ENCODE data around the gene DLG3. TPM values are rescaled to one million over a fixed set of nuclear protein-coding genes. Genes with fewer than 3 reads are reported as not detected.

The DLG3 gene
- total and polyA plus RNA-seq, 9 donors: 12.6 to 40.5 (median 27.3) TPM

- H3K9me3 ChIP-seq: no peaks in the 10 kb centered on the region
- no peak for TF ChIP-seq POLR2A (IDR thresholded peaks at IDR 0.05)
- peak; percentile 49 to 71 (median 70) for TF ChIP-seq CTCF (IDR thresholded peaks at IDR 0.05)
- peak; percentile 81 to 85 (median 85) for DNase-seq
- peak overlapping the region; percentile 35 for H3K4me3 ChIP-seq
- no peaks in the 10 kb centered on the region for H3K4me1 ChIP-seq (ENCODE audit: insufficient read depth)
- intact Hi-C loops (cut with DNase I): loop anchor here in 2 of 4 donors (10.0 kb wide), 1 partner anchor 100 kb away; no protein-coding TSS in a partner anchor
- peak overlapping the region; percentile 60 to 81 for H3K27ac ChIP-seq
- 21 to 22% (median 21%) methylated on average over 45 to 48 of the region's 48 CpGs for WGBS, 3 donors
- no peaks in the 10 kb centered on the region for H3K36me3 ChIP-seq
- no peaks in the 10 kb centered on the region for H3K27me3 ChIP-seq
Measured at GRCh38 chrX:70454441-70455365, 10.1 kb downstream of the DLG3 start.

DNA sequence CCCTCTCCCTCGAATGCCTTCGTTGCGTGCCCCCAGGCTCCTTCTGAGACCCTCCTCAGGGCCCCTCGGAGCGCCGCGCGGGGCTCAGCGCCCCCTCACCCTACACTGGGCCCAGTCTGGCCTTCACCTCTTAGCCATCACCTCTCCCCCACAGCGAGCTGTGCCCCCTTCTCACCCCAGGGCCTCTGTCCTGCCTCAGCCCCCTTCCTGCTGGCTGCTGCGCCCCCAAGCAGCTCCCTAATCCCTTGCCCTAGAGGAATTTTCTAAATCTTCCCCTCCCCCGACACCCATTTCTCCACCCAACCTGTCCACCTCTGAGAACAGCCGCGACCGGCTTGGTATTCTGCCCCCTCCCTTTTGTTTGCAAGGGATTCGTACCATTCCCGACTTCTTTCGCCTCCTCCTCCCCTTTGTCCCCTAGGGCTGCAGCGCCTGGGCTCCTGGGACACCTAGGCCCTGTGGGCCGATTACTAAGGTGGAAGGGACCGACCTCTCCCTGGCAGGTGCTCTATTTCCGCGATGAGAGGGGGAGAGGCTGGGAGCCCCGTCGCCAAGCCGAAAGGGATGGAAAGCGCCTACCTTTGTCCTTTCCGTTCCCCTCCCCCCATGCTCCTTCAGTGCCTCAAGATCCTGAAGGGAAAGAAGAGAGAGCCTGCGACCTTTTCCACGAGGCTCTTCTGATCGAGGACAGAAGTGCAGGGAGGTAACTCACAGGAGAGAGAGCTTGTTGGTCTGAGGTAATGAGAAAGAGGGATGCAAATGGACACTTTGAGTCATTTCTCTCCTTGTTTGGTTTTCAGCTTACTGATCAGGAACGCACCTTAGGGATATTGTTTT is 10.9 kb downstream of the DLG3 start:
- Histone ChIP-seq H3K36me3 (no peaks in the 10 kb centered on the region), H3K27ac (peak overlapping the region; percentile 60 to 81), H3K4me1 (ENCODE audit: insufficient read depth) (no peaks in the 10 kb centered on the region), H3K9me3 (no peaks in the 10 kb centered on the region), H3K27me3 (no peaks in the 10 kb centered on the region), H3K4me3 (peak overlapping the region; percentile 35)
- no peak for TF ChIP-seq EP300 (IDR thresholded peaks at IDR 0.05)
- TF ChIP-seq CTCF (IDR thresholded peaks at IDR 0.05): no peak
- no peak for TF ChIP-seq POLR2A (IDR thresholded peaks at IDR 0.05)
- intact Hi-C loops (cut with DNase I): loop anchor here in 2 of 4 donors (10.0 kb wide), 1 partner anchor 99 kb away; no protein-coding TSS in a partner anchor
- WGBS, 3 donors: 20 to 31% (median 26%) methylated on average over 32 of the region's 32 CpGs
- no peak for DNase-seq

DNA sequence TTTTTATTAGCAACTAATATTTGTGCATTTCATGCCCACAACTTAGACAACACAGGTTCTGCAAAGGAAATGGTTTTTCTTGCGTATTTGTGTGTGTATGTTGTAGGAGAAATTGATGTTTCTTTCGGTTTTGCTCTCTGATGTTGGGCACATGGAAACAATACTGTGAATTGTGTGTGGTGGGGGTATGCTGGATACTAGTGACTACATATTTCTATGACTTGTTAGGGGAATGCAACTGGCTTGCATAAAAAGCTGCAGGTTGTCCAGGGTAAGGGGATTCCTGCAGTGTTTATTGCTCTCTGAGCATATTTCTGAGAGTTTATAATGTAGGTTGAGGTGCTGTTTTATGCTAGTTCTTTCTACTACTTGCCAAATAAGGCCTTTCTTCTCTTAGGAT is 11.6 kb downstream of the DLG3 start:
- Histone ChIP-seq H3K27me3 (no peaks in the 10 kb centered on the region), H3K4me1 (ENCODE audit: insufficient read depth) (no peaks in the 10 kb centered on the region), H3K27ac (no peak overlapping the region), H3K36me3 (no peaks in the 10 kb centered on the region), H3K4me3 (peak overlapping the region; percentile 35), H3K9me3 (no peaks in the 10 kb centered on the region)
- intact Hi-C loops (cut with DNase I): loop anchor here in 2 of 4 donors (10.0 kb wide), 1 partner anchor 99 kb away; no protein-coding TSS in a partner anchor
- WGBS, 3 donors: 40 to 58% (median 45%) methylated on average over 2 of the region's 2 CpGs
- TF ChIP-seq EP300 (IDR thresholded peaks at IDR 0.05) (no peak), CTCF (IDR thresholded peaks at IDR 0.05) (no peak), POLR2A (IDR thresholded peaks at IDR 0.05) (no peak)
- DNase-seq: no peak

DNA sequence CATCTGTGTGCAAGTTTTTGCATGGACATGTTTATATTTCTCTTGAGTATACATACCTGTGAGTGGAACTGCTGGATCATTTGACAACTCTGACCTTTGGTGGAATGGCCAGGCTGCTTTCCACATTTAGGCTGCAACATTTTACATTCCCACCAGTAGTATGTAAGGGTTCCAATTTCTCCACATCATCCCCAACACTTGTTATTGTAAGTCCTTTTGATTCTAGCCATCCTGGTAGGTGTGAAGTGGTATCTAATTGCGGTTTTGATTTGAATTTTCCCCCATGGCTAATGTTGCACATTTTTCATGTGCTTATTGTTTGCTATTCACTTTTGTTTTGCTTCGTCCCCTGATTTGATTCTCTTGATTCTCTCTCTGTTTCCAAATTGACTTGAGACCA is 16.4 kb downstream of the DLG3 start:
- Histone ChIP-seq H3K27ac (no peak overlapping the region), H3K36me3 (no peaks in the 10 kb centered on the region), H3K4me1 (ENCODE audit: insufficient read depth) (no peaks in the 10 kb centered on the region), H3K27me3 (no peaks in the 10 kb centered on the region), H3K4me3 (no peak overlapping the region), H3K9me3 (no peaks in the 10 kb centered on the region)
- intact Hi-C loops (cut with DNase I): no loop called here
- no peak for DNase-seq
- 70 to 86% (median 73%) methylated on average over 2 of the region's 2 CpGs for WGBS, 3 donors
- no peak for TF ChIP-seq CTCF (IDR thresholded peaks at IDR 0.05)
- TF ChIP-seq EP300 (IDR thresholded peaks at IDR 0.05): no peak
- TF ChIP-seq POLR2A (IDR thresholded peaks at IDR 0.05): no peak

All from ovary (tissue), 9 donors.